ENCODE measurements around the gene RAVER2. TPM values are rescaled to one million over a fixed set of nuclear protein-coding genes. Genes with fewer than 3 reads are reported as not detected.

Gene RAVER2
- total and polyA plus RNA-seq, 2 donors (not counting 3 experiments of a cell fraction or from before 2014, with no cell fraction given): 6.0 to 13.9 TPM

DNA sequence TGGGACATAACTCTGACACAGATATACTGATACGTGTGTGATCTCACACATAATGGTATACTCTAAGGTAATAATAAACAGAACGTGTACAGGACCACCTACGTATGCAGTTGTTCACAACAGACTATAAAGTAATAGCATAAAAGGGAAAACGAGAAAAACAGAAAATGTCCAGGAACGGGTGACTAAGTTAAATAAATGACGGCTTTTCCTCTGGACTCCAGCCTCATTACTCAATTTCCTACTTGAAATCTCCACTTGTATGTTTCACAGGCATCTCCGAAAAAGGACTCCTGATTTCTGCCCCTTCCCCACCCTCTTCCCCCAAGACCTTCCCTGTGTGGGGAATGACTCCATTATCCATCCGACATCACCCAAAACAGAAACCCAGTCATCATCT lies 126.4 kb downstream of the RAVER2 start:
- H3K27me3 ChIP-seq (ENCODE audit: control insufficient read depth in 2 of 2, insufficient read depth in 2 of 2, low read length in 2 of 2): no peaks in the 10 kb centered on the region
- H4K20me1 ChIP-seq (replicated peaks; ENCODE audit: control insufficient read depth, extremely low read depth, insufficient read depth, low read length): no peaks in the 10 kb centered on the region
- dilution Hi-C loops (cut with MboI; ENCODE audit: extremely low pct_ligation_motif_present, low sequenced_read_pairs): no loop called here
- peaks cover 24% of the 10 kb centered on the region for H3K79me2 ChIP-seq (ENCODE audit: control insufficient read depth, insufficient read depth, low read length)
- FAIRE-seq: peak; percentile 88
- ChIA-PET POLR2A (no interaction called here), CTCF (no interaction called here)
- peaks cover 12 to 35% of the 10 kb centered on the region in 2 experiments for H3K36me3 ChIP-seq (ENCODE audit: control insufficient read depth in 2 of 2, extremely low read depth in 1 of 2, insufficient read depth in 2 of 2, low read length in 2 of 2)
- peak overlapping the region; percentile 27 for H3K9ac ChIP-seq (replicated peaks; ENCODE audit: extremely low read depth, insufficient read depth, low read length)
- no peaks in the 10 kb centered on the region for H3K9me1 ChIP-seq (replicated peaks; ENCODE audit: control insufficient read depth, extremely low read depth, insufficient read depth, low read length)
- H3K9me3 ChIP-seq (replicated peaks; ENCODE audit: control insufficient read depth, insufficient read depth, low read length): no peaks in the 10 kb centered on the region
- H3K4me1 ChIP-seq (ENCODE audit: control insufficient read depth, extremely low read depth, insufficient read depth, low read length): peaks cover 41% of the 10 kb centered on the region
- intact Hi-C loops (cut with micrococcal nuclease): loop anchor here (1.0 kb wide), 1 partner anchor 8 kb away; no protein-coding TSS in a partner anchor
- no peak overlapping the region for H3K4me3 ChIP-seq (replicated peaks in 1 of 3; ENCODE audit: insufficient read depth in 1 of 3, low read depth in 1 of 3, low read length in 3 of 3)
- BruUV-seq (replicated peaks): no TSS peak
- TF ChIP-seq POLR2AphosphoS5 (IDR thresholded peaks at IDR 0.05; ENCODE audit: insufficient read depth, low read depth, low read length): peak; percentile 31
- peak; percentile 74 for TF ChIP-seq JUN (IDR thresholded peaks at IDR 0.05; ENCODE audit: borderline replicate concordance, insufficient read depth, insufficient read length, low read depth)
- no peak for TF ChIP-seq GATA2 (IDR thresholded peaks at IDR 0.05; ENCODE audit: insufficient read depth, insufficient read length, low read depth, low read length)
- peak; percentile 47 for TF ChIP-seq POLR2A (IDR thresholded peaks at IDR 0.05; ENCODE audit: low read depth, low read length)
- TF ChIP-seq FOS (IDR thresholded peaks at IDR 0.05; ENCODE audit: borderline replicate concordance, insufficient read depth, low read length): peak; percentile 78
- peak overlapping the region; percentile 62 for H3K4me2 ChIP-seq (ENCODE audit: insufficient read depth, low read length)
- no peak overlapping the region for H2AFZ ChIP-seq (ENCODE audit: low read depth, low read length)
- peak overlapping the region; percentile 94 for H3K27ac ChIP-seq (ENCODE audit: insufficient read depth, low read depth, low read length)
- DNase-seq (ENCODE audit: low read depth, low spot score): peak; percentile 87

GRCh38 chr1:64872067-64872466 lies 127.2 kb downstream of the RAVER2 start:
- FAIRE-seq (no peak), DNase-seq (ENCODE audit: low read depth, low spot score) (no peak)
- Histone ChIP-seq H3K36me3 (ENCODE audit: control insufficient read depth in 2 of 2, extremely low read depth in 1 of 2, insufficient read depth in 2 of 2, low read length in 2 of 2) (peaks cover 6 to 35% of the 10 kb centered on the region in 2 experiments), H3K27me3 (ENCODE audit: control insufficient read depth in 2 of 2, insufficient read depth in 2 of 2, low read length in 2 of 2) (no peaks in the 10 kb centered on the region), H3K79me2 (ENCODE audit: control insufficient read depth, insufficient read depth, low read length) (peaks cover 19% of the 10 kb centered on the region), H2AFZ (ENCODE audit: low read depth, low read length) (no peak overlapping the region), H3K9me1 (replicated peaks; ENCODE audit: control insufficient read depth, extremely low read depth, insufficient read depth, low read length) (no peaks in the 10 kb centered on the region), H3K9me3 (replicated peaks; ENCODE audit: control insufficient read depth, insufficient read depth, low read length) (no peaks in the 10 kb centered on the region), H3K4me2 (ENCODE audit: insufficient read depth, low read length) (no peak overlapping the region), H3K4me1 (ENCODE audit: control insufficient read depth, extremely low read depth, insufficient read depth, low read length) (peaks cover 35% of the 10 kb centered on the region), H3K4me3 (replicated peaks in 1 of 3; ENCODE audit: insufficient read depth in 1 of 3, low read depth in 1 of 3, low read length in 3 of 3) (no peak overlapping the region), H3K9ac (replicated peaks; ENCODE audit: extremely low read depth, insufficient read depth, low read length) (no peak overlapping the region), H3K27ac (ENCODE audit: insufficient read depth, low read depth, low read length) (peak overlapping the region; percentile 94), H4K20me1 (replicated peaks; ENCODE audit: control insufficient read depth, extremely low read depth, insufficient read depth, low read length) (no peaks in the 10 kb centered on the region)
- intact Hi-C loops (cut with micrococcal nuclease) (no loop called here), dilution Hi-C loops (cut with MboI; ENCODE audit: extremely low pct_ligation_motif_present, low sequenced_read_pairs) (no loop called here)
- CTCF ChIA-PET: no interaction called here
- POLR2A ChIA-PET: no interaction called here
- TF ChIP-seq POLR2A (IDR thresholded peaks at IDR 0.05; ENCODE audit: low read depth, low read length) (no peak), MAX (IDR thresholded peaks at IDR 0.05; ENCODE audit: insufficient read depth, insufficient read length) (no peak), MYC (IDR thresholded peaks at IDR 0.05; ENCODE audit: low read depth, low read length) (no peak), FOS (IDR thresholded peaks at IDR 0.05; ENCODE audit: borderline replicate concordance, insufficient read depth, low read length) (no peak), POLR2AphosphoS5 (IDR thresholded peaks at IDR 0.05; ENCODE audit: insufficient read depth, low read depth, low read length) (no peak), GATA2 (IDR thresholded peaks at IDR 0.05; ENCODE audit: insufficient read depth, insufficient read length, low read depth, low read length) (no peak)
- no TSS peak for BruUV-seq (replicated peaks)
